Measurements from ENCODE around the gene EVA1C. TPM values are rescaled to one million over a fixed set of nuclear protein-coding genes. Genes with fewer than 3 reads are reported as not detected.

The EVA1C gene
- total RNA-seq, 5 donors from 2014 or later (not counting 1 experiment from before 2014, with no cell fraction given) = 9.7 to 22.1 (median 18.0) TPM

DNA sequence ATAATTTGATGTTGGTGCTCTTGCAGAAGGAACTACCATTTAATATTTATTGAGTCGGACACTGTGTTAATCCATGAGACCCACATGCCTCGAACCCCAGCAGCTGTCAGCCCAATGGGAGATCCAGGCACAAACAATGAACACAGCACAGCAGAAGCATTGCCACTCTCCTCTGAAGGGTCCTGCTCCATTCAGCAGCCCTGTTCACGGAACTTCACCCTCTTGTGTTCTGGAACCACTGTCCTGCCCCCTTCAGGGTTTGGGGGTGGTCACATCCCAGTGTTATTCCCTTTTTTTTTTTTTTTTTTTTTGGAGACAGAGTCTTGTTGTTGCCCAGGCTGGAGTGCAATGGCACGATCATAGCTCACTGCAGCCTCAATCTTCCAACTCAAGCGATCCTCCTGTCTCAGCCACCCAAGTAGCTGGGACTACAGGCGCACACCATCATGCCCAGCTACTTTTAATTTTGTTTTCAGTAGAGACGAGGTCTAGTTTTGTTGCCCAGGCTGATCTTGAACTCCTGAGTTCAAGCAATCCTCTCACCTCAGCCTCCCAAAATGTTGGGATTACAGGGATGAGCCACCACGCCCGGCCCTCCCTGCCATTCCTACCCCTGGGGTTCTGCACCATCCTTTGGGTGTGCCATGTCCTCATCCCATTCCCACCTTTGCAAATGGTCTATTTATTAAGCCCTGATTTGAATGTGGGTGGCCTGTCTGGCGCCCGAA, 70.2 kb downstream of the EVA1C start:
- H3K4me3 Mint-ChIP-seq = no peak overlapping the region
- no peaks in the 10 kb centered on the region for H3K27me3 Mint-ChIP-seq
- Histone ChIP-seq H3K27me3 (replicated peaks in 1 of 2; ENCODE audit: control insufficient read depth in 2 of 2, extremely low read depth in 1 of 2, insufficient read depth in 2 of 2, low read length in 1 of 2) (no peaks in the 10 kb centered on the region), H3K36me3 (ENCODE audit: control insufficient read depth in 2 of 2, extremely low read depth in 1 of 2, insufficient read depth in 1 of 2, low read length in 1 of 2) (no peaks in the 10 kb centered on the region), H3K4me3 (ENCODE audit: control insufficient read depth in 1 of 2, extremely low read depth in 1 of 2, low read length in 1 of 2) (no peak overlapping the region), H3K9me3 (no peaks in the 10 kb centered on the region), H3K4me1 (ENCODE audit: control insufficient read depth in 1 of 2, extremely low read depth in 1 of 2, insufficient read depth in 2 of 2, low read length in 2 of 2) (peaks cover 0 to 3% of the 10 kb centered on the region in 2 experiments), H3K27ac (ENCODE audit: low read length) (no peak overlapping the region)
- ChIA-PET CTCF (interaction anchor here in 1 of 2 donors (0.6 kb wide), 1 partner anchor 77 kb away, joined by 3 read pairs; no protein-coding TSS in a partner anchor), POLR2A (interaction anchor here (0.6 kb wide), 2 partner anchors 33 to 137 kb away, joined by 5 to 6 read pairs; no protein-coding TSS in a partner anchor)
- ATAC-seq (replicated peaks in 1 of 4) (no peak), DNase-seq (no peak)
- no peak overlapping the region for H3K27ac Mint-ChIP-seq
- peaks cover 16% of the 10 kb centered on the region for H3K36me3 Mint-ChIP-seq
- no peaks in the 10 kb centered on the region for H3K9me3 Mint-ChIP-seq
- WGBS (ENCODE audit: insufficient coverage) = 94% methylated on average over 8 of the region's 11 CpGs
- H3K4me1 Mint-ChIP-seq = peaks cover 0 to 10% (median 6%) of the 10 kb centered on the region in 3 donors

DNA sequence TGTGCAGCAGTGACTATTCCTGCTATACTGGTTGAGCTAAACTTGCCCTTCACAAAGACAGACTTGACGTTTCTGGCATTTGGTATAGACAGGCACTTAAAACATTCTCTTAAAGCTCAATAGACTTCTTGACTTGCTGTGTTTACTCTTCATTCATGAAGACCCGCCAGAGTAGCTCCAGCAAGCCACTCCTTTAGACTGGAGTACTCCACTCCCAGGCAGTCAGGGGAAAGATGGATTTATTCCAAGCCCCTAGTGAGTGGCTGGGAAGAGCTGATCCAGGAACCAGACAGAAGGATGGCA, 70.7 kb downstream of the EVA1C start:
- CTCF ChIA-PET = interaction anchor here in 1 of 2 donors (0.6 kb wide), 1 partner anchor 78 kb away, joined by 3 read pairs; no protein-coding TSS in a partner anchor
- 83% methylated on average over 1 of the region's 2 CpGs for WGBS (ENCODE audit: insufficient coverage)

DNA sequence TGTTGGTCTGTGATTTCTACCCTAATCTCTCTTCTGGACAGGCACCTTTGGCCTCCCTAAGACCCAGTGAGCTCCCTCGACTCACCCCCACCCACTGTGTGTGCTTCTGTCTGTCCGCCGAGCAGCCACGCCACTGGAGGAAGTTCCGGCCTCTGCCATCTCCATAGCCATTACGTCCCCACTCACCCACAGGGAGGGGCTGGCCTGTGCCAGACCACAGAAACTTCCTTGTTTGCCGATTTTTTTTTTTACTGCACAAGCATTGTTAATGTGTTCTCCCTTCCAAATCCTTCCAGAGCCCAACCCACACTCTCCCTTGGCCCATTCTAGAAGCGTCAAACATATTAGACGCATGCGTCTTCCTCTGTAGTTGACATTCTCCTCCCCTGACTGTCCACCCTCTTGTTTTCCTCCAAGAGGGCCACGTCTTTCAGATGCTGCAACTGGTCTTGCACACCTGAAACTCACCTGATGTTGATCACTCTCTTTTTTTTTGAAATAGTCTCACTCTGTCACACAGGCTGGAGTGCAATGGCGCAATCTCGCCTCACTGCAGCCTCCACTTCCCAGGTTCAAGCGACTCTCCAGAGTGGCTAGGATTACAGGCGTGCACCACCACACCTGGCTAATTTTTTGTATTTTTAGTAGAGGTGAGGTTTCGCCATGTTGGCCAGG, 72.3 kb downstream of the EVA1C start:
- 86% methylated on average over 13 of the region's 16 CpGs for WGBS (ENCODE audit: insufficient coverage)
- H3K27me3 Mint-ChIP-seq = no peaks in the 10 kb centered on the region
- H3K4me1 Mint-ChIP-seq = peaks cover 0 to 3% (median 0%) of the 10 kb centered on the region in 3 donors
- H3K4me3 Mint-ChIP-seq = no peak overlapping the region
- no peak overlapping the region for H3K27ac Mint-ChIP-seq
- H3K4me3 ChIP-seq (ENCODE audit: control insufficient read depth in 1 of 2, extremely low read depth in 1 of 2, low read length in 1 of 2) = no peak overlapping the region
- H3K9me3 ChIP-seq = no peaks in the 10 kb centered on the region
- H3K36me3 Mint-ChIP-seq = peaks cover 25% of the 10 kb centered on the region
- H3K36me3 ChIP-seq (ENCODE audit: control insufficient read depth in 2 of 2, extremely low read depth in 1 of 2, insufficient read depth in 1 of 2, low read length in 1 of 2) = no peaks in the 10 kb centered on the region
- H3K27ac ChIP-seq (ENCODE audit: low read length) = no peak overlapping the region
- H3K27me3 ChIP-seq (replicated peaks in 1 of 2; ENCODE audit: control insufficient read depth in 2 of 2, extremely low read depth in 1 of 2, insufficient read depth in 2 of 2, low read length in 1 of 2) = no peaks in the 10 kb centered on the region
- DNase-seq (no peak), ATAC-seq (replicated peaks in 1 of 4) (no peak)
- ChIA-PET CTCF (no interaction called here), POLR2A (no interaction called here)
- H3K9me3 Mint-ChIP-seq = peaks cover 0 to 6% (median 5%) of the 10 kb centered on the region in 3 donors
- H3K4me1 ChIP-seq (ENCODE audit: control insufficient read depth in 1 of 2, extremely low read depth in 1 of 2, insufficient read depth in 2 of 2, low read length in 2 of 2) = peaks cover 0 to under 1% of the 10 kb centered on the region in 2 experiments

More for the DNA sequence above, 70.7 kb downstream of the EVA1C start:
- Mint-ChIP-seq H3K9me3 (no peaks in the 10 kb centered on the region), H3K27ac (no peak overlapping the region), H3K4me3 (no peak overlapping the region), H3K27me3 (no peaks in the 10 kb centered on the region), H3K36me3 (peaks cover 16% of the 10 kb centered on the region), H3K4me1 (peaks cover 0 to 10% (median 6%) of the 10 kb centered on the region in 3 donors)
- H3K9me3 ChIP-seq = no peaks in the 10 kb centered on the region
- no peak overlapping the region for H3K27ac ChIP-seq (ENCODE audit: low read length)
- H3K4me3 ChIP-seq (ENCODE audit: control insufficient read depth in 1 of 2, extremely low read depth in 1 of 2, low read length in 1 of 2) = no peak overlapping the region
- no peaks in the 10 kb centered on the region for H3K27me3 ChIP-seq (replicated peaks in 1 of 2; ENCODE audit: control insufficient read depth in 2 of 2, extremely low read depth in 1 of 2, insufficient read depth in 2 of 2, low read length in 1 of 2)
- no peak for DNase-seq
- POLR2A ChIA-PET = interaction anchor here (0.6 kb wide), 2 partner anchors 32 to 136 kb away, joined by 5 to 6 read pairs; no protein-coding TSS in a partner anchor
- ATAC-seq (replicated peaks in 1 of 4) = no peak
- H3K36me3 ChIP-seq (ENCODE audit: control insufficient read depth in 2 of 2, extremely low read depth in 1 of 2, insufficient read depth in 1 of 2, low read length in 1 of 2) = no peaks in the 10 kb centered on the region
- H3K4me1 ChIP-seq (ENCODE audit: control insufficient read depth in 1 of 2, extremely low read depth in 1 of 2, insufficient read depth in 2 of 2, low read length in 2 of 2) = peaks cover 0 to 3% of the 10 kb centered on the region in 2 experiments

DNA sequence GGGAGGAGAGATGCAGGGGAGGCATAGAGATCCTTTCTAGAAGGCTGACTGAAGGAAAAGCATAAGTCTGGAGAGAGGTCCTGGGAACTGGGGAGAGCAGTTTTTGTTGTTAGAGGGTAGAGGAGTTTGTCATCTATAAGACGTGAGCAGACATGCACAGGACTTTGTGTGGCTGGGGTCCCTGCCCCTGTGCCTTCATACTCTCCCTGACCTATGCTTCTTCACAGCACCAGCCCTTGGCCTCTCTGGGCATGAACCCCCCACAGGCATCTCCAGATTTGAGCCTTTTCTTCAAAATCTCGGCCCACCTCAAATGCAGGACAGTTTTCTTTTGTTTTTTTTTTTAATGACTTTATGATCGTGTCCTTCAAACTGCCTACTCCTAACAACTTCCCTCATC, 79.9 kb downstream of the EVA1C start:
- H3K4me1 ChIP-seq (ENCODE audit: control insufficient read depth in 1 of 2, extremely low read depth in 1 of 2, insufficient read depth in 2 of 2, low read length in 2 of 2) = peaks cover 14 to 15% of the 10 kb centered on the region in 2 experiments
- H3K36me3 ChIP-seq (ENCODE audit: control insufficient read depth in 2 of 2, extremely low read depth in 1 of 2, insufficient read depth in 1 of 2, low read length in 1 of 2) = no peaks in the 10 kb centered on the region
- CTCF ChIA-PET = no interaction called here
- Mint-ChIP-seq H3K27ac (no peak overlapping the region), H3K36me3 (peaks cover 32% of the 10 kb centered on the region), H3K27me3 (no peaks in the 10 kb centered on the region), H3K4me3 (no peak overlapping the region), H3K4me1 (peaks cover 0 to 28% (median 10%) of the 10 kb centered on the region in 3 donors), H3K9me3 (peaks cover 0 to 6% (median 5%) of the 10 kb centered on the region in 3 donors)
- H3K27ac ChIP-seq (ENCODE audit: low read length) = no peak overlapping the region
- no peaks in the 10 kb centered on the region for H3K27me3 ChIP-seq (replicated peaks in 1 of 2; ENCODE audit: control insufficient read depth in 2 of 2, extremely low read depth in 1 of 2, insufficient read depth in 2 of 2, low read length in 1 of 2)
- POLR2A ChIA-PET = no interaction called here
- H3K4me3 ChIP-seq (ENCODE audit: control insufficient read depth in 1 of 2, extremely low read depth in 1 of 2, low read length in 1 of 2) = no peak overlapping the region
- no peaks in the 10 kb centered on the region for H3K9me3 ChIP-seq
- WGBS (ENCODE audit: insufficient coverage) = no CpG with 5 or more reads among the region's 3 CpGs
- ATAC-seq (replicated peaks in 1 of 4) (no peak), DNase-seq (no peak)

DNA sequence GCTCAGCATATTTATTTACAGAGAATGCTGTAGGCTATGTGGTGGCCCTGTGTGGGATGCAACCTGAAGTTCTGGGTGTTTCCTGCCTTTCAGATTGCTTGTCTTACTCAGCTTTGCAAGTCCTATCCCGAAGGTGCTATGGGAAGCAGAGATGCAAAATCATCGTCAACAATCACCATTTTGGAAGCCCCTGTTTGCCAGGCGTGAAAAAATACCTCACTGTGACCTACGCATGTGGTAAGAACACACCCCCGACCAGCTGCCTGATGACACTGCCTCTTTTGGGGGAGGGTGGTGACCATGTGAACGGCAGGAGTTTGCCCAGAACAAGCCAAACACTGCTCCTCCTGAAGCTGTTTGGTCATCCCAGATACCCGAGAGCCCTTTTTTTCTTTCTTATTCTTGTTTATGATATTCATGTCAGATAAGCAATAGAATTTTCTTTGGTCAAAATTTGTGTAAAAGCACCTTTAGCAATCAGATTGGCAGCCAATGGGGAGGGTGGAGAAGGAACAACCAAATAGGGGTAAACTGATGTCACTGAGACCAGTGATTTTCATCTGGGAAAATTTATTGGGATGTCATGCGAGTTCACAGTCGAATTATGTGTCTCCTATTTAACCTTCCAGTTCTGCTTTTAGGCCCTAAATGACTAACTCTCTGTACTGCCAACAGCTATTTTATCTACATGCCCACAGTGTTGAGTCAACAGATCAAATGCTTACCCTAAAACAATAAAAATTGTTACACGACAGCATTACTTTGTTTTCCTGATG, 82.6 kb downstream of the EVA1C start:
- H3K4me1 Mint-ChIP-seq = peaks cover 0 to 39% (median 14%) of the 10 kb centered on the region in 3 donors
- ATAC-seq (replicated peaks in 1 of 4) (no peak), DNase-seq (no peak)
- H3K27ac Mint-ChIP-seq = peak overlapping the region in 1 of 2 donors; percentile 17
- ChIA-PET POLR2A (no interaction called here), CTCF (no interaction called here)
- H3K9me3 ChIP-seq = no peaks in the 10 kb centered on the region
- peaks cover 0 to 5% of the 10 kb centered on the region in 2 donors for H3K36me3 ChIP-seq (ENCODE audit: control insufficient read depth in 2 of 2, extremely low read depth in 1 of 2, insufficient read depth in 1 of 2, low read length in 1 of 2)
- WGBS (ENCODE audit: insufficient coverage) = 78% methylated on average over 6 of the region's 10 CpGs
- peaks cover 38% of the 10 kb centered on the region for H3K36me3 Mint-ChIP-seq
- H3K9me3 Mint-ChIP-seq = no peaks in the 10 kb centered on the region
- H3K27ac ChIP-seq (ENCODE audit: low read length) = no peak overlapping the region
- peaks cover 14 to 20% of the 10 kb centered on the region in 2 experiments for H3K4me1 ChIP-seq (ENCODE audit: control insufficient read depth in 1 of 2, extremely low read depth in 1 of 2, insufficient read depth in 2 of 2, low read length in 2 of 2)
- no peak overlapping the region for H3K4me3 Mint-ChIP-seq
- H3K27me3 ChIP-seq (replicated peaks in 1 of 2; ENCODE audit: control insufficient read depth in 2 of 2, extremely low read depth in 1 of 2, insufficient read depth in 2 of 2, low read length in 1 of 2) = no peaks in the 10 kb centered on the region
- no peaks in the 10 kb centered on the region for H3K27me3 Mint-ChIP-seq
- no peak overlapping the region for H3K4me3 ChIP-seq (ENCODE audit: control insufficient read depth in 1 of 2, extremely low read depth in 1 of 2, low read length in 1 of 2)

DNA sequence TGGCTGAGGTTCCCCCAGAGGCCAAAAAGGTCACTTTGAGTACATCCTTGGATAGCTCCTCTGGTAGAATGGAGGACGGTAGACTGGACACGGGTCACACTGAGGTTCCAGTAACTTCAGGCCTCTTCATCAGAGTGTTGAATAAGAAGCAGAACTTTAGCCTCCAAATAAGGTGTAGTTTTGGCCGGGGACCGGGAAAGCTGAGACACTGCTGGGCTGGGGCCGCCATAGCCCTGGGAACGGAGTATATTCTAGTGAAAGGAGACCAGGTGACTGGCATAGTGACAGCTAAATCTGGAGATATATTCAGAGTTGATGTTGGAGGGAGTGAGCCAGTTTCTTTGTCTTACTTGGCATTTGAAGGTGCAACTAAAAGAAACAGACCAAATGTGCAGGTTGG, 84.1 kb downstream of the EVA1C start:
- H3K4me3 Mint-ChIP-seq = no peak overlapping the region
- Histone ChIP-seq H3K4me1 (ENCODE audit: control insufficient read depth in 1 of 2, extremely low read depth in 1 of 2, insufficient read depth in 2 of 2, low read length in 2 of 2) (peaks cover 14 to 20% of the 10 kb centered on the region in 2 experiments), H3K36me3 (ENCODE audit: control insufficient read depth in 2 of 2, extremely low read depth in 1 of 2, insufficient read depth in 1 of 2, low read length in 1 of 2) (peaks cover 0 to 5% of the 10 kb centered on the region in 2 donors), H3K27ac (ENCODE audit: low read length) (no peak overlapping the region), H3K4me3 (ENCODE audit: control insufficient read depth in 1 of 2, extremely low read depth in 1 of 2, low read length in 1 of 2) (no peak overlapping the region), H3K9me3 (no peaks in the 10 kb centered on the region), H3K27me3 (replicated peaks in 1 of 2; ENCODE audit: control insufficient read depth in 2 of 2, extremely low read depth in 1 of 2, insufficient read depth in 2 of 2, low read length in 1 of 2) (no peaks in the 10 kb centered on the region)
- ChIA-PET POLR2A (no interaction called here), CTCF (interaction anchor here in 1 of 2 donors (0.6 kb wide), 1 partner anchor 95 kb away, joined by 4 read pairs; no protein-coding TSS in a partner anchor)
- ATAC-seq (replicated peaks in 1 of 4) (no peak), DNase-seq (no peak)
- H3K36me3 Mint-ChIP-seq = peaks cover 35% of the 10 kb centered on the region
- H3K27ac Mint-ChIP-seq = no peak overlapping the region
- WGBS (ENCODE audit: insufficient coverage) = 97% methylated on average over 6 of the region's 6 CpGs
- H3K27me3 Mint-ChIP-seq = no peaks in the 10 kb centered on the region
- H3K4me1 Mint-ChIP-seq = peaks cover 0 to 32% (median 8%) of the 10 kb centered on the region in 3 donors
- no peaks in the 10 kb centered on the region for H3K9me3 Mint-ChIP-seq
